PC-9 (cell line): ENCODE data around the gene B4GALT3. TPM values are rescaled to one million over a fixed set of nuclear protein-coding genes. Genes with fewer than 3 reads are reported as not detected.
"Not testable (repeated sequence)": the region's sequence is repeated elsewhere in the genome, so short reads cannot be mapped to it uniquely, and the experiment has no call there.

Experiments
- BruUV-seq: library from RNA; stranded (reverse); fragments of 400-500 nt; replicated peaks from 2 replicates; lab custom pipeline; 2021; lab: Mats Ljungman, UMichigan
- CTCF ChIA-PET: fragments of 300-600 bp; sonication (Branson Sonifier 250); formaldehyde crosslinking; loops from one replicate; lab custom pipeline; 2022; ENCODE audit warnings: antibody characterized with exemption; lab: Charles Lee
- POLR2A ChIA-PET: fragments of 300-600 bp; sonication (Branson Sonifier 250); formaldehyde crosslinking; loops from one replicate; lab custom pipeline; 2022; ENCODE audit warnings: antibody characterized with exemption; ENCODE audit not compliant: unreplicated experiment; lab: Charles Lee
- DNase-seq, 2 experiments: peaks; one replicate each; pipeline versions ENCODE4 v3.0.0 to v3.0.0-alpha.2; 2015 to 2022; ENCODE audit warnings: mixed read lengths in 1 of 2
- H2AFZ ChIP-seq: fragments of 200-600 bp; sonication (generic); 2 replicates; pipeline ENCODE4 v1.8.1; 2017; ENCODE audit warnings: antibody characterized with exemption
- H3F3A ChIP-seq: fragments of 200-600 bp; sonication (generic); 2 replicates; pipeline ENCODE4 v1.8.1; 2017; ENCODE audit warnings: antibody characterized with exemption, mild to moderate bottlenecking, low read depth; ENCODE audit not compliant: insufficient read depth
- H3K27ac ChIP-seq: fragments of 200-600 bp; sonication (generic); 2 replicates; pipeline ENCODE4 v1.6.1; 2016; ENCODE audit warnings: mixed run types
- H3K27me3 ChIP-seq: fragments of 200-600 bp; sonication (generic); 2 replicates; pipeline ENCODE4 v1.6.1; 2016; ENCODE audit warnings: low read depth, mixed run types; ENCODE audit not compliant: insufficient read depth
- H3K36me3 ChIP-seq: fragments of 200-600 bp; sonication (generic); 2 replicates; pipeline ENCODE4 v1.6.1; 2016; ENCODE audit warnings: low read depth, mixed run types
- H3K4me1 ChIP-seq: fragments of 200-600 bp; sonication (generic); replicated peaks from 2 replicates; pipeline ENCODE4 v1.6.1; 2016; ENCODE audit warnings: mixed run types; ENCODE audit not compliant: insufficient read depth
- H3K4me2 ChIP-seq: fragments of 200-600 bp; sonication (generic); 2 replicates; pipeline ENCODE4 v1.6.1; 2017; ENCODE audit warnings: mixed run types
- H3K4me3 ChIP-seq: fragments of 200-600 bp; sonication (generic); 2 replicates; pipeline ENCODE4 v1.6.1; 2016; ENCODE audit warnings: mixed run types
- H3K79me2 ChIP-seq: fragments of 200-600 bp; sonication (generic); 2 replicates; pipeline ENCODE4 v1.6.1; 2017; ENCODE audit warnings: low read depth, mixed run types
- H3K9me2 ChIP-seq: fragments of 200-600 bp; sonication (generic); 2 replicates; pipeline ENCODE4 v1.8.1; 2017; ENCODE audit warnings: mild to moderate bottlenecking; ENCODE audit not compliant: insufficient read depth
- H3K9me3 ChIP-seq: fragments of 200-600 bp; sonication (generic); 2 replicates; pipeline ENCODE4 v1.8.1; 2016; ENCODE audit warnings: low read depth; ENCODE audit not compliant: insufficient read depth
- H4K20me1 ChIP-seq: fragments of 200-600 bp; sonication (generic); 2 replicates; pipeline ENCODE4 v1.8.1; 2017; ENCODE audit not compliant: insufficient read depth
- CTCF ChIP-seq: fragments of 200-600 bp; sonication (generic); conservative IDR thresholded peaks from 2 replicates; pipeline ENCODE4 v1.6.1; 2017; ENCODE audit warnings: mixed run types, antibody characterized with exemption, mild to moderate bottlenecking, moderate library complexity
- EZH2 ChIP-seq: fragments of 200-600 bp; sonication (generic); IDR thresholded peaks from 2 replicates; pipeline ENCODE4 v1.8.0; 2017; ENCODE audit warnings: antibody characterized with exemption, low read depth
- intact Hi-C: fragments of 100-400 bp; cut with micrococcal nuclease; formaldehyde crosslinking; loops from one replicate; pipeline ENCODE4 v1.10.0; 2022; ENCODE audit not compliant: unreplicated experiment
- total RNA-seq: library from RNA; stranded (reverse); gene quantifications from 2 replicates; pipeline ENCODE4 v1.2.3, GENCODE V29; 2021

B4GALT3 gene
- total RNA-seq, 1 experiment from 2014 or later, result 35.5 TPM

- Histone ChIP-seq H3K79me2 (no peaks in the 10 kb centered on the region), H3K36me3 (no peaks in the 10 kb centered on the region), H3K4me1 (peaks cover 16% of the 10 kb centered on the region), H3F3A (peaks cover 3% of the 10 kb centered on the region; the same call in 1 of the 2 replicates), H3K27ac (no peak overlapping the region), H3K9me2 (no peaks in the 10 kb centered on the region), H4K20me1 (no peaks in the 10 kb centered on the region), H3K4me2 (peak overlapping the region; percentile 91), H3K27me3 (no peaks in the 10 kb centered on the region), H2AFZ (peak overlapping the region; percentile 88), H3K4me3 (peak overlapping the region; percentile 83), H3K9me3 (no peaks in the 10 kb centered on the region)
- no peak for DNase-seq
- POLR2A ChIA-PET, result interaction anchor here (0.6 to 0.7 kb wide), 2 partner anchors 23 to 73 kb away, joined by 3 read pairs; partner anchors contain the start of gene UFC1
- BruUV-seq, result no TSS peak
- TF ChIP-seq EZH2 (no peak), CTCF (no peak)
- intact Hi-C loops, result loop anchor here (2.0 to 10.0 kb wide), 2 partner anchors 156 to 538 kb away; partner anchors contain the start of gene ATF6
- CTCF ChIA-PET, result interaction anchor here (0.6 to 1.4 kb wide), 9 partner anchors 15 to 156 kb away, joined by 3 to 13 read pairs (median 5); partner anchors contain the start of gene SDHC
Measured at GRCh38 chr1:161226320-161226711, 49.0 kb upstream of the B4GALT3 start.

GRCh38 chr1:161225534-161226319 lies 48.4 kb upstream of the B4GALT3 start, which contains the start of gene TOMM40L:
TSS of gene TOMM40L (plus strand) at chr1:161226060. CDS start at chr1:161226490, 430 bp downstream.
- POLR2A ChIA-PET, result interaction anchor here (0.5 to 0.7 kb wide), 12 partner anchors 9 to 861 kb away, joined by 3 to 11 read pairs (median 4); partner anchors contain the start of gene UFC1
- intact Hi-C loops, result loop anchor here (2.0 to 10.0 kb wide), 2 partner anchors 157 to 539 kb away; partner anchors contain the start of gene ATF6
- Histone ChIP-seq H3K27me3 (no peaks in the 10 kb centered on the region), H4K20me1 (no peaks in the 10 kb centered on the region), H3K4me2 (peak within 1 kb of the TSS; percentile 91), H3K4me1 (peaks cover 16% of the 10 kb centered on the region), H3F3A (peaks cover 3% of the 10 kb centered on the region; the same call in 1 of the 2 replicates), H3K4me3 (peak within 1 kb of the TSS; percentile 83), H2AFZ (peak within 1 kb of the TSS; percentile 88), H3K27ac (no peak within 1 kb of the TSS), H3K36me3 (no peaks in the 10 kb centered on the region), H3K79me2 (no peaks in the 10 kb centered on the region), H3K9me3 (no peaks in the 10 kb centered on the region), H3K9me2 (no peaks in the 10 kb centered on the region)
- no peak for TF ChIP-seq EZH2
- peak; percentile 52 for TF ChIP-seq CTCF
- BruUV-seq, result no TSS peak
- peak; percentile 84 to 95 for DNase-seq
- CTCF ChIA-PET, result interaction anchor here (0.5 to 1.4 kb wide), 15 partner anchors 14 to 547 kb away, joined by 3 to 13 read pairs (median 4); partner anchors contain the start of genes NDUFS2 and SDHC

- Histone ChIP-seq H3F3A (peaks cover 3% of the 10 kb centered on the region; the same call in 1 of the 2 replicates), H2AFZ (0 out of 2 replicates have a peak overlapping the region, but pooled peaks have one; percentile 24), H3K36me3 (no peaks in the 10 kb centered on the region), H3K9me3 (no peaks in the 10 kb centered on the region), H3K4me2 (peak overlapping the region; percentile 24), H4K20me1 (no peaks in the 10 kb centered on the region), H3K4me3 (no peak overlapping the region), H3K27me3 (no peaks in the 10 kb centered on the region), H3K27ac (no peak overlapping the region), H3K79me2 (no peaks in the 10 kb centered on the region), H3K4me1 (peaks cover 16% of the 10 kb centered on the region), H3K9me2 (no peaks in the 10 kb centered on the region)
- no peak for DNase-seq
- no peak for TF ChIP-seq EZH2
- TF ChIP-seq CTCF, result no peak
- CTCF ChIA-PET, result interaction anchor here (0.5 to 1.4 kb wide), 14 partner anchors 14 to 547 kb away, joined by 3 to 13 read pairs (median 4); partner anchors contain the start of genes NDUFS2 and SDHC
- POLR2A ChIA-PET, result interaction anchor here (0.5 to 0.7 kb wide), 10 partner anchors 9 to 860 kb away, joined by 3 to 11 read pairs (median 4); no protein-coding TSS in a partner anchor
- intact Hi-C loops, result loop anchor here (10.0 kb wide), 1 partner anchor 540 kb away; the partner anchor contains the start of gene ATF6
- no TSS peak for BruUV-seq
Measured at GRCh38 chr1:161225178-161225533, 47.8 kb upstream of the B4GALT3 start.

GRCh38 chr1:161224695-161225087 lies 47.4 kb upstream of the B4GALT3 start:
- H3K27me3 ChIP-seq, H3K9me3 ChIP-seq, H3F3A ChIP-seq, H2AFZ ChIP-seq, BruUV-seq, H3K4me3 ChIP-seq, H3K27ac ChIP-seq, H4K20me1 ChIP-seq, H3K4me2 ChIP-seq, POLR2A ChIA-PET, H3K79me2 ChIP-seq, DNase-seq, H3K9me2 ChIP-seq, H3K36me3 ChIP-seq: not testable (repeated sequence)
- CTCF ChIA-PET, result interaction anchor here (0.7 kb wide), 1 partner anchor 127 kb away, joined by 3 read pairs; no protein-coding TSS in a partner anchor
- intact Hi-C loops, result loop anchor here (10.0 kb wide), 1 partner anchor 540 kb away; the partner anchor contains the start of gene ATF6
- H3K4me1 ChIP-seq, result peaks cover 16% of the 10 kb centered on the region
